H1 (cell line): ENCODE results near the gene NRXN3.

Experiments used
- BACH1 ChIP-seq: IDR thresholded peaks from 2 replicates; pipeline ENCODE4 v1.6.1; 2012; ENCODE audit warnings: low read length, improper control_type of control experiment
- BRCA1 ChIP-seq: IDR thresholded peaks from 2 replicates; pipeline ENCODE4 v1.6.1; 2012; ENCODE audit warnings: low read depth, low read length, improper control_type of control experiment
- CBX5 ChIP-seq: fragments of 300-800, 300-1000 bp; sonication (generic); IDR thresholded peaks from 2 replicates; pipeline ENCODE4 v1.7.1; 2016; ENCODE audit warnings: antibody characterized with exemption, low read length, low read depth
- CEBPB ChIP-seq: IDR thresholded peaks from 2 replicates; pipeline ENCODE4 v1.6.1; 2012; ENCODE audit warnings: low read depth, low read length
- CTCF ChIP-seq, 3 experiments: IDR thresholded peaks; 1 replicate in 2 of 3; 2 replicates in 1 of 3; pipeline versions ENCODE4 v1.5.1 to v1.6.1; 2011; ENCODE audit warnings: low read length in 3 of 3, mild to moderate bottlenecking in 3 of 3, inconsistent platforms in 2 of 3, low read depth in 1 of 3, moderate library complexity in 1 of 3; ENCODE audit not compliant: insufficient read depth in 1 of 3; ENCODE audit errors: control extremely low read depth in 1 of 3
- EGR1 ChIP-seq: IDR thresholded peaks from 2 replicates; pipeline ENCODE4 v1.6.1; 2011; ENCODE audit warnings: low read depth, low read length, borderline replicate concordance
- EP300 ChIP-seq, 2 experiments: IDR thresholded peaks; 1 replicate in 1 of 2; 2 replicates in 1 of 2; pipeline ENCODE4 v1.6.1; 2011 to 2012; ENCODE audit warnings: low read depth in 2 of 2, low read length in 2 of 2, mild to moderate bottlenecking in 2 of 2, borderline replicate concordance in 1 of 2, inconsistent platforms in 1 of 2, moderate library complexity in 1 of 2
- POLR2A ChIP-seq, 2 experiments: IDR thresholded peaks; 1 replicate in 1 of 2; 2 replicates in 1 of 2; pipeline ENCODE4 v1.6.1; 2011; ENCODE audit warnings: low read depth in 2 of 2, low read length in 2 of 2, mild to moderate bottlenecking in 2 of 2; ENCODE audit errors: control extremely low read depth in 1 of 2
- POLR2AphosphoS5 ChIP-seq: IDR thresholded peaks from 2 replicates; pipeline ENCODE4 v1.6.1; 2011; ENCODE audit warnings: low read depth, low read length
- RAD21 ChIP-seq, 2 experiments: IDR thresholded peaks in 1 of 2; conservative IDR thresholded peaks in 1 of 2; 2 replicates each; pipeline ENCODE4 v1.6.1; 2011; ENCODE audit warnings: low read depth in 2 of 2, low read length in 2 of 2, improper control_type of control experiment in 1 of 2, inconsistent platforms in 1 of 2, mild to moderate bottlenecking in 1 of 2, moderate library complexity in 1 of 2
- RNF2 ChIP-seq: fragments of 200-900, 300-1000 bp; sonication (generic); IDR thresholded peaks from 2 replicates; pipeline ENCODE4 v1.7.1; 2016; ENCODE audit warnings: borderline replicate concordance, low read depth, mild to moderate bottlenecking, antibody characterized with exemption, low read length; ENCODE audit not compliant: poor library complexity, severe bottlenecking; ENCODE audit errors: missing control alignments

GRCh38 chr14:79076428-79076827 lies 906.3 kb downstream of the NRXN3 start:
- TF ChIP-seq RAD21 (IDR thresholded peaks at IDR 0.05 in 1 of 2, conservative IDR thresholded peaks at IDR 0.05 in 1 of 2; ENCODE audit: low read depth in 2 of 2, low read length in 2 of 2) (no peak), CTCF (IDR thresholded peaks at IDR 0.05; ENCODE audit: control extremely low read depth in 1 of 3, insufficient read depth in 1 of 3, low read depth in 1 of 3, low read length in 3 of 3) (no peak), POLR2AphosphoS5 (no peak), CBX5 (no peak), RNF2 (no peak), POLR2A (IDR thresholded peaks at IDR 0.05; ENCODE audit: control extremely low read depth in 1 of 2, low read depth in 2 of 2, low read length in 2 of 2) (no peak), BRCA1 (no peak), CEBPB (no peak), EP300 (IDR thresholded peaks at IDR 0.05; ENCODE audit: borderline replicate concordance in 1 of 2, low read depth in 2 of 2, low read length in 2 of 2) (no peak), EGR1 (no peak), BACH1 (no peak)
